Neural progenitor cell (in vitro differentiated cells): ENCODE data around the gene TM2D3. TPM values are rescaled to one million over a fixed set of nuclear protein-coding genes. Genes with fewer than 3 reads are reported as not detected.

Experiments used
- DNase-seq: peaks from one replicate; pipeline ENCODE4 v3.0.0-alpha.2; 2016; ENCODE audit warnings: low spot score
- H2AFZ ChIP-seq: fragments of 200-600 bp; sonication (generic); replicated peaks from 2 replicates; pipeline ENCODE4 v1.6.1; 2016; ENCODE audit warnings: antibody characterized with exemption
- H3F3A ChIP-seq: fragments of 200-600 bp; sonication (generic); 2 replicates; pipeline ENCODE4 v1.6.1; 2016; ENCODE audit warnings: antibody characterized with exemption, low read depth
- H3K27ac ChIP-seq: fragments of 200-600 bp; sonication (generic); 2 replicates; pipeline ENCODE4 v1.5.1; 2016; ENCODE audit warnings: mild to moderate bottlenecking
- H3K27me3 ChIP-seq: fragments of 200-600 bp; sonication (generic); 2 replicates; pipeline ENCODE4 v1.6.1; 2016; ENCODE audit warnings: mild to moderate bottlenecking, moderate library complexity
- H3K36me3 ChIP-seq: fragments of 200-600 bp; sonication (generic); 2 replicates; pipeline ENCODE4 v1.5.1; 2016
- H3K4me1 ChIP-seq: fragments of 200-600 bp; sonication (generic); 2 replicates; pipeline ENCODE4 v1.6.1; 2016; ENCODE audit warnings: mixed run types
- H3K4me2 ChIP-seq: fragments of 200-600 bp; sonication (generic); 2 replicates; pipeline ENCODE4 v1.6.1; 2016
- H3K4me3 ChIP-seq: fragments of 200-600 bp; sonication (generic); 2 replicates; pipeline ENCODE4 v1.5.1; 2016
- H3K79me2 ChIP-seq: fragments of 200-600 bp; sonication (generic); 2 replicates; pipeline ENCODE4 v1.6.1; 2016; ENCODE audit warnings: low read depth
- H3K9ac ChIP-seq: fragments of 200-600 bp; sonication (generic); 2 replicates; pipeline ENCODE4 v1.6.1; 2016
- H3K9me3 ChIP-seq: fragments of 200-600 bp; sonication (generic); 2 replicates; pipeline ENCODE4 v1.5.1; 2016; ENCODE audit warnings: low read depth
- H4K20me1 ChIP-seq: fragments of 200-600 bp; sonication (generic); 2 replicates; pipeline ENCODE4 v1.6.1; 2016; ENCODE audit warnings: low read depth
- H3K27ac Mint-ChIP-seq: 3 replicates; pipeline ENCODE4 v1.8.0; 2021; ENCODE audit warnings: mixed read lengths
- H3K27me3 Mint-ChIP-seq: 2 replicates; pipeline ENCODE4 v1.8.0; 2022; ENCODE audit warnings: low read depth, mild to moderate bottlenecking, inconsistent platforms, moderate library complexity, mixed read lengths; ENCODE audit not compliant: insufficient read depth
- H3K36me3 Mint-ChIP-seq: 3 replicates; pipeline ENCODE4 v1.8.0; 2021; ENCODE audit warnings: mixed read lengths
- H3K4me1 Mint-ChIP-seq: 3 replicates; pipeline ENCODE4 v1.8.0; 2021; ENCODE audit warnings: mixed read lengths
- H3K4me3 Mint-ChIP-seq: 3 replicates; pipeline ENCODE4 v1.8.0; 2021; ENCODE audit warnings: mild to moderate bottlenecking, moderate library complexity, mixed read lengths
- H3K9me3 Mint-ChIP-seq: 3 replicates; pipeline ENCODE4 v1.8.0; 2020; ENCODE audit warnings: mixed read lengths
- EZH2 ChIP-seq: fragments of 200-600 bp; sonication (generic); IDR thresholded peaks from 2 replicates; pipeline ENCODE4 v1.6.1; 2017; ENCODE audit warnings: antibody characterized with exemption, mild to moderate bottlenecking, moderate library complexity
- EZH2phosphoT487 ChIP-seq: fragments of 200-600 bp; sonication (generic); IDR thresholded peaks from 2 replicates; pipeline ENCODE4 v1.6.1; 2017; ENCODE audit warnings: antibody characterized with exemption
- total RNA-seq: library from RNA; depleted of rRNA; stranded (reverse); fragments of >200 nt; gene quantifications from 2 replicates; pipeline ENCODE4 v1.2.3, GENCODE V29; 2015; ENCODE audit warnings: low replicate concordance
- TF ChIP-seq, protein P1 (sequence below): fragments of 200-600 bp; sonication (generic); IDR thresholded peaks from 2 replicates; pipeline ENCODE4 v1.5.1; 2017; ENCODE audit warnings: antibody characterized with exemption, mild to moderate bottlenecking

The TM2D3 gene
- total RNA-seq, 1 donor from 2014 or later: 58.4 TPM

- H3K4me3 Mint-ChIP-seq: no peak overlapping the region
- Histone ChIP-seq H3K79me2 (no peaks in the 10 kb centered on the region), H4K20me1 (no peaks in the 10 kb centered on the region), H3K9me3 (no peaks in the 10 kb centered on the region), H3K27ac (no peak overlapping the region), H3K36me3 (no peaks in the 10 kb centered on the region), H3K9ac (no peak overlapping the region), H3K27me3 (no peaks in the 10 kb centered on the region), H3K4me1 (peaks cover 24% of the 10 kb centered on the region), H3F3A (no peaks in the 10 kb centered on the region), H3K4me2 (no peak overlapping the region), H3K4me3 (no peak overlapping the region), H2AFZ (no peak overlapping the region)
- H3K27ac Mint-ChIP-seq: peak overlapping the region; percentile 72
- no peak for TF ChIP-seq EZH2
- TF ChIP-seq, protein P1, sequence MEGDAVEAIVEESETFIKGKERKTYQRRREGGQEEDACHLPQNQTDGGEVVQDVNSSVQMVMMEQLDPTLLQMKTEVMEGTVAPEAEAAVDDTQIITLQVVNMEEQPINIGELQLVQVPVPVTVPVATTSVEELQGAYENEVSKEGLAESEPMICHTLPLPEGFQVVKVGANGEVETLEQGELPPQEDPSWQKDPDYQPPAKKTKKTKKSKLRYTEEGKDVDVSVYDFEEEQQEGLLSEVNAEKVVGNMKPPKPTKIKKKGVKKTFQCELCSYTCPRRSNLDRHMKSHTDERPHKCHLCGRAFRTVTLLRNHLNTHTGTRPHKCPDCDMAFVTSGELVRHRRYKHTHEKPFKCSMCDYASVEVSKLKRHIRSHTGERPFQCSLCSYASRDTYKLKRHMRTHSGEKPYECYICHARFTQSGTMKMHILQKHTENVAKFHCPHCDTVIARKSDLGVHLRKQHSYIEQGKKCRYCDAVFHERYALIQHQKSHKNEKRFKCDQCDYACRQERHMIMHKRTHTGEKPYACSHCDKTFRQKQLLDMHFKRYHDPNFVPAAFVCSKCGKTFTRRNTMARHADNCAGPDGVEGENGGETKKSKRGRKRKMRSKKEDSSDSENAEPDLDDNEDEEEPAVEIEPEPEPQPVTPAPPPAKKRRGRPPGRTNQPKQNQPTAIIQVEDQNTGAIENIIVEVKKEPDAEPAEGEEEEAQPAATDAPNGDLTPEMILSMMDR: no peak
- no peak for TF ChIP-seq EZH2phosphoT487
- peaks cover 55% of the 10 kb centered on the region for H3K4me1 Mint-ChIP-seq
- peaks cover 3% of the 10 kb centered on the region for H3K9me3 Mint-ChIP-seq
- no peak for DNase-seq
- H3K27me3 Mint-ChIP-seq: peaks cover 3% of the 10 kb centered on the region
- H3K36me3 Mint-ChIP-seq: peaks cover 4% of the 10 kb centered on the region
These were observed 34.7 kb downstream of the TM2D3 start for GRCh38 chr15:101617390-101617965.

GRCh38 chr15:101615986-101616848 is 36.0 kb downstream of the TM2D3 start:
- Histone ChIP-seq H2AFZ (peak overlapping the region; percentile 71), H4K20me1 (no peaks in the 10 kb centered on the region), H3K4me3 (no peak overlapping the region), H3K27me3 (no peaks in the 10 kb centered on the region), H3K27ac (no peak overlapping the region), H3K9me3 (no peaks in the 10 kb centered on the region), H3K79me2 (no peaks in the 10 kb centered on the region), H3K9ac (no peak overlapping the region), H3K4me1 (peaks cover 24% of the 10 kb centered on the region), H3K36me3 (no peaks in the 10 kb centered on the region), H3K4me2 (peak overlapping the region; percentile 53), H3F3A (no peaks in the 10 kb centered on the region)
- peak overlapping the region; percentile 10 for H3K27ac Mint-ChIP-seq
- no peaks in the 10 kb centered on the region for H3K9me3 Mint-ChIP-seq
- H3K4me3 Mint-ChIP-seq: peak overlapping the region; percentile 67
- peak; percentile 83 for DNase-seq
- TF ChIP-seq EZH2 (no peak), EZH2phosphoT487 (no peak)
- TF ChIP-seq, protein P1: no peak
- H3K36me3 Mint-ChIP-seq: no peaks in the 10 kb centered on the region
- H3K27me3 Mint-ChIP-seq: peaks cover 8% of the 10 kb centered on the region
- peaks cover 64% of the 10 kb centered on the region for H3K4me1 Mint-ChIP-seq

- peak overlapping the region; percentile 53 for H3K4me2 ChIP-seq
- no peaks in the 10 kb centered on the region for H3K79me2 ChIP-seq
- Mint-ChIP-seq H3K27me3 (peaks cover 8% of the 10 kb centered on the region), H3K9me3 (no peaks in the 10 kb centered on the region), H3K4me3 (peak overlapping the region; percentile 67), H3K4me1 (peaks cover 70% of the 10 kb centered on the region), H3K27ac (peak overlapping the region; percentile 82), H3K36me3 (no peaks in the 10 kb centered on the region)
- H3F3A ChIP-seq: no peaks in the 10 kb centered on the region
- H3K4me3 ChIP-seq: no peak overlapping the region
- no peak for DNase-seq
- no peaks in the 10 kb centered on the region for H3K36me3 ChIP-seq
- TF ChIP-seq, protein P1: no peak
- TF ChIP-seq EZH2: no peak
- TF ChIP-seq EZH2phosphoT487: no peak
- H3K27me3 ChIP-seq: no peaks in the 10 kb centered on the region
- H3K9me3 ChIP-seq: no peaks in the 10 kb centered on the region
- peak overlapping the region; percentile 71 for H2AFZ ChIP-seq
- peaks cover 24% of the 10 kb centered on the region for H3K4me1 ChIP-seq
- H3K9ac ChIP-seq: no peak overlapping the region
- H4K20me1 ChIP-seq: no peaks in the 10 kb centered on the region
- no peak overlapping the region for H3K27ac ChIP-seq
These were observed 36.7 kb downstream of the TM2D3 start for GRCh38 chr15:101615414-101615985.
